T1000 (cell line): ENCODE measurements around the gene AUTS2.

Experiments used
- DNase-seq: peaks from one replicate; lab custom pipeline; 2025; ENCODE audit warnings: mixed read lengths; lab: John Stamatoyannopoulos, UW

AUTS2 gene

GRCh38 chr7:69723663-69724062, 125.4 kb downstream of the AUTS2 start:
- no peak for DNase-seq

- no peak for DNase-seq
Observed at GRCh38 chr7:69728304-69728703, 130.0 kb downstream of the AUTS2 start.

- DNase-seq: no peak
Observed at GRCh38 chr7:69732203-69732602, 133.9 kb downstream of the AUTS2 start.

- no peak for DNase-seq
Observed at GRCh38 chr7:69735582-69735981, 137.3 kb downstream of the AUTS2 start.

- no peak for DNase-seq
Observed at GRCh38 chr7:69736126-69736810, 138.0 kb downstream of the AUTS2 start.

GRCh38 chr7:69738396-69738951, 140.2 kb downstream of the AUTS2 start:
- peak; percentile 51 for DNase-seq

GRCh38 chr7:69739190-69739589, 140.9 kb downstream of the AUTS2 start:
- peak; percentile 14 for DNase-seq

GRCh38 chr7:69739931-69740431, 141.7 kb downstream of the AUTS2 start:
- DNase-seq: no peak

GRCh38 chr7:69742237-69742636, 144.0 kb downstream of the AUTS2 start:
- DNase-seq: no peak

- no peak for DNase-seq
Observed at GRCh38 chr7:69743436-69743835, 145.2 kb downstream of the AUTS2 start.

- no peak for DNase-seq
Observed at GRCh38 chr7:69744026-69744425, 145.8 kb downstream of the AUTS2 start.

- no peak for DNase-seq
Observed at GRCh38 chr7:69746383-69746782, 148.1 kb downstream of the AUTS2 start.

- DNase-seq: no peak
Observed at GRCh38 chr7:69747144-69747543, 148.9 kb downstream of the AUTS2 start.

GRCh38 chr7:69748530-69748929, 150.3 kb downstream of the AUTS2 start:
- no peak for DNase-seq

GRCh38 chr7:69749372-69749979, 151.2 kb downstream of the AUTS2 start:
- no peak for DNase-seq

- DNase-seq: no peak
Observed at GRCh38 chr7:69749994-69750393, 151.7 kb downstream of the AUTS2 start.

GRCh38 chr7:69751026-69751425, 152.8 kb downstream of the AUTS2 start:
- no peak for DNase-seq

- DNase-seq: no peak
Observed at GRCh38 chr7:69753981-69754380, 155.7 kb downstream of the AUTS2 start.

- DNase-seq: no peak
Observed at GRCh38 chr7:69754476-69754875, 156.2 kb downstream of the AUTS2 start.

GRCh38 chr7:69756235-69756634, 158.0 kb downstream of the AUTS2 start:
- DNase-seq: no peak

GRCh38 chr7:69757528-69757927, 159.3 kb downstream of the AUTS2 start:
- DNase-seq: no peak

GRCh38 chr7:69757981-69758430, 159.7 kb downstream of the AUTS2 start:
- no peak for DNase-seq

GRCh38 chr7:69759373-69759772, 161.1 kb downstream of the AUTS2 start:
- DNase-seq: no peak
